ENCODE data around the gene GPR101. TPM values are rescaled to one million over a fixed set of nuclear protein-coding genes. Genes with fewer than 3 reads are reported as not detected.

GPR101 gene
- total RNA-seq = not detected

- TF ChIP-seq, protein P1, sequence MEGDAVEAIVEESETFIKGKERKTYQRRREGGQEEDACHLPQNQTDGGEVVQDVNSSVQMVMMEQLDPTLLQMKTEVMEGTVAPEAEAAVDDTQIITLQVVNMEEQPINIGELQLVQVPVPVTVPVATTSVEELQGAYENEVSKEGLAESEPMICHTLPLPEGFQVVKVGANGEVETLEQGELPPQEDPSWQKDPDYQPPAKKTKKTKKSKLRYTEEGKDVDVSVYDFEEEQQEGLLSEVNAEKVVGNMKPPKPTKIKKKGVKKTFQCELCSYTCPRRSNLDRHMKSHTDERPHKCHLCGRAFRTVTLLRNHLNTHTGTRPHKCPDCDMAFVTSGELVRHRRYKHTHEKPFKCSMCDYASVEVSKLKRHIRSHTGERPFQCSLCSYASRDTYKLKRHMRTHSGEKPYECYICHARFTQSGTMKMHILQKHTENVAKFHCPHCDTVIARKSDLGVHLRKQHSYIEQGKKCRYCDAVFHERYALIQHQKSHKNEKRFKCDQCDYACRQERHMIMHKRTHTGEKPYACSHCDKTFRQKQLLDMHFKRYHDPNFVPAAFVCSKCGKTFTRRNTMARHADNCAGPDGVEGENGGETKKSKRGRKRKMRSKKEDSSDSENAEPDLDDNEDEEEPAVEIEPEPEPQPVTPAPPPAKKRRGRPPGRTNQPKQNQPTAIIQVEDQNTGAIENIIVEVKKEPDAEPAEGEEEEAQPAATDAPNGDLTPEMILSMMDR (IDR thresholded peaks at IDR 0.05) = no peak
- peak; percentile 30 for ATAC-seq (ENCODE audit: low FRiP score)
- no peak for DNase-seq (ENCODE audit: low spot score)
Observed at GRCh38 chrX:137033774-137034507, at the start of gene GPR101. GPR101 (minus strand) TSS chrX:137033995; CDS start chrX:137031674, 2,321 bp downstream.

DNA sequence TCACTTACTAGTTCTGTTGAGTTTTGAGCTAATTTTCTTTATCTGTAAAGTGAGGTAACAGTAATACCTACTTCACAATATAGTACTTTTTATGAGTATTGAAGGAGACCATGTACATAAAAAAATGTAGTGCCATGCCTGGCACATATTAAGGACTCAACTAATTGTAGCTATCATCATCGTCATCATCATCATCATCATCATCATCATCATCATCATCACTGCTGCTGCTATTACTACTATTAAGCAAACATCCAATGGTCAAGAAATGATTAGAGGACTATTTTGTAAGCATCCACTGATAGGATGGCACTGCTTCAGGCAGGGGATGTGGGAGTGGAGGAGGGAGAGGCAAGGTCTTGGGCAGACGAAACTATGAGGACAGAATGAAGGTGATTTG, 47.4 kb upstream of the GPR101 start:
- no peak for DNase-seq (ENCODE audit: low spot score)
- TF ChIP-seq, protein P1 (IDR thresholded peaks at IDR 0.05) = no peak
- ATAC-seq (ENCODE audit: low FRiP score) = no peak

DNA sequence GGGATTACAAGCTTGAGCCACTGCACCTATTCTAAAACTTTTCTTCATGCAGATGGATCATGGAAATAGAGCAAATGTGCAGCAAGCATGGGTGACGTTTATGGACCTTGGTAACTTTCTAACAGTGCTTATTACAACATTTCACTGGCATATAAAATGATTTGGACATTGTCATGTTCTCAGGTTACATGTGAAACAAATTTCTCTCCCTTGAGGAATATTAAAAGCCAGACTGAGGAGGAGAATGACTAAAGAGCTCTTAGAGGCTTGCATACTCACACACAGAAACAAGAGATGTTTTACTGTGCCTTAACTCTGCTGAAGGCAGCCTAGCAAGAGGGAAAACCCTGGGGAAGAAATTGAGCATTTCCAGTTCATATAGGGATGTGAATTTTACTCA, 38.6 kb upstream of the GPR101 start:
- no peak for ATAC-seq (ENCODE audit: low FRiP score)
- TF ChIP-seq, protein P1 (IDR thresholded peaks at IDR 0.05) = no peak

GRCh38 chrX:137071596-137071995, 37.8 kb upstream of the GPR101 start:
- ATAC-seq (ENCODE audit: low FRiP score) (no peak), DNase-seq (ENCODE audit: low spot score) (no peak)
- TF ChIP-seq, protein P1 (IDR thresholded peaks at IDR 0.05) = no peak

More for the DNA sequence above, 38.6 kb upstream of the GPR101 start:
- DNase-seq (ENCODE audit: low spot score) = no peak

GRCh38 chrX:137067147-137067546, 33.4 kb upstream of the GPR101 start:
- ATAC-seq (ENCODE audit: low FRiP score) (no peak), DNase-seq (ENCODE audit: low spot score) (no peak)
- TF ChIP-seq, protein P1 (IDR thresholded peaks at IDR 0.05) = no peak

DNA sequence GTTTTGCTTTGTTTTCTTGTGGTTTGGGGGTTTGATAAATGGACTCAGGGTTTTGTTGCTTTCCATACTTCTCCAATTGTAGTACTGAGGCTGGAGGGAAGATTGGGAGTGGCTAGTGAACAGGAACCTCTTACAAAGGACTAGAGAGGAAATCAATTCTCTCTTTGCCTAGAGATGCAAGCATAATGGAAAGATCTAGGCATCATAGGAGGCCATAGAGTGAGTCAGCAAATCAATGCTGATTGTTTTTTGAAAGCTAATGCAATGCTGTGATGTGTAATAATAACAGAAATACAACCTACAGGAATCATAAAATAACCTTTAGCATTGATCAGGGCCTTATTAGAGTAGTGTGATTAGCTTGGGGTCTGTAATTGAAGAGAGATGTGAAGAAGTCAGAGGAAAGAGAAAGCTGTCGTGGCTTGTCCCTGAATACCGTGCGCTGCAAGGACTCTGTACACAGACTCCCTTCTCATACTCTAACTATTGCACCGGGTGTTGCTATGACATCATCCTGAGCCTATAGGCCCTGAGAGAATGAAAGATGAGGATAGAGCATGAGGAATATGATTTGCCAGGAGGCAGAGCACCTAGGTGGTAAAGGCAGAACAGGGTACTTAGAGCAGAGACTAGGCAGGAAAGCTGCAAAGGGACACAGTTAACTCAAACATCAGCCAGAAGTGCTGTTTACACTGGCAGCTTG, 29.3 kb upstream of the GPR101 start:
- ATAC-seq (ENCODE audit: low FRiP score) = no peak

More for the DNA sequence above, 29.3 kb upstream of the GPR101 start:
- TF ChIP-seq, protein P1 (IDR thresholded peaks at IDR 0.05) = no peak
- no peak for DNase-seq (ENCODE audit: low spot score)
